HUES48 (cell line): ENCODE results near the gene D2HGDH.
A peak's percentile ranks its signal among the peaks of the same experiment; 100 is the strongest.
"Not testable (repeated sequence)": the region's sequence is repeated elsewhere in the genome, so short reads cannot be mapped to it uniquely, and the experiment has no call there.

Experiments
- H3K27ac ChIP-seq: one replicate; pipeline ENCODE4 v1.7.0; 2013; ENCODE audit warnings: low read depth, low read length, inconsistent platforms
- H3K27me3 ChIP-seq: 2 replicates; pipeline ENCODE4 v1.6.1; 2013; ENCODE audit warnings: mild to moderate bottlenecking, low read length; ENCODE audit not compliant: control insufficient read depth, insufficient read depth
- H3K36me3 ChIP-seq: 2 replicates; pipeline ENCODE4 v1.6.1; 2013; ENCODE audit warnings: low read length; ENCODE audit not compliant: control insufficient read depth, insufficient read depth
- H3K4me1 ChIP-seq: 2 replicates; pipeline ENCODE4 v1.6.1; 2013; ENCODE audit warnings: mild to moderate bottlenecking, low read length; ENCODE audit not compliant: control insufficient read depth, insufficient read depth
- H3K4me3 ChIP-seq: 2 replicates; pipeline ENCODE4 v1.5.1; 2013; ENCODE audit warnings: mild to moderate bottlenecking, low read depth, low read length
- H3K9ac ChIP-seq: 2 replicates; pipeline ENCODE4 v1.6.1; 2013; ENCODE audit warnings: mild to moderate bottlenecking, low read depth, low read length, moderate library complexity
- H3K9me3 ChIP-seq: 2 replicates; pipeline ENCODE4 v1.6.1; 2013; ENCODE audit warnings: low read length; ENCODE audit not compliant: control insufficient read depth, insufficient read depth

D2HGDH gene

DNA sequence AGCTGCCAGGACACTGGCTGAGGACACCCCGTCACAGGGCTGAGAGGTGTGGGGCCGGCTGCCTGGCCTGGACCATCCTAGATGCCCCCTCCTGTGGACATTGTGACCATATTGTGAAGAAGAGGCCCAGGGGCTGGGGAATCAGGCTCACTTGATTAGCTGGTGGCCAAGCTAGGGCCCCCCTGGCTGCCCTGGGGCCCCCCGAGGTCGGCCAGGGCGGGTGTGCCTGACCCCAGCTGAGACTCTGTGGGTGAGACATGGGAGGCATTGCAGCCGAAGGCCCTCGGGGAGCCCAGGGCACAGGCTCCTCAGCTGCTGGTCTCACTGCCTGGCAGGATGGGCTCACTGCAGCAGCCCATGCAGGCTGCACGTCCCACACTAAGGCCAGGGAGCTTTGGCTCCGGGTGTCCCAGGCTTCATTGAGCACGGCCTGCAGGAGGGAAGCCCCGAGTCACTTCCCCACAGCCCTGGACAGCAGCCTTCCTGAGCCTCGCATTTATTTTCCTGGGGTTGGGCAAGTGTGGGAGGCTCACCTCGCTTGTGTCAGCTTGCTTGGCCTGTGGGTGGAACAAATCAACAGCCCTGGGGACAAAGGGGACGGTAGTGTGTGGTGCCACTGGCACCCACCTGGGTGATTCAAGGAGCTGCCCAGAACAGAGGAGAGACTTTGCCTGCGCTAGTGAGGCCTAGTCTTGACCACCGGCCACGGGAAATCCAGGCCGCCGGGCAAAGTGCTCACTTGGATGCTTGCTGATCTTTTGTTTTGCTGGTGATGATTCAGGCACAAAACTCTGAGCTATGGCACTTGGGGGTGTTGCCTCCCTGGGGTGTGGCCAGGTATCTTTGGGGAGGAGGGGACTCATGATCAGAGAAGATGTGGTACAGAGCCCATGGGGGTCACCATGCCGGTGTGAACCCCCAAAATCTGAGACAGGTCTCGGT lies 43.5 kb downstream of the D2HGDH start:
- H3K36me3 ChIP-seq = no peaks in the 10 kb centered on the region
- no peaks in the 10 kb centered on the region for H3K27me3 ChIP-seq
- H3K27ac ChIP-seq = peak overlapping the region; percentile 14
- no peak overlapping the region for H3K9ac ChIP-seq
- no peak overlapping the region for H3K4me3 ChIP-seq
- H3K4me1 ChIP-seq = peaks cover 12% of the 10 kb centered on the region; the same call in 1 of the 2 replicates
- H3K9me3 ChIP-seq = peaks cover 24% of the 10 kb centered on the region

DNA sequence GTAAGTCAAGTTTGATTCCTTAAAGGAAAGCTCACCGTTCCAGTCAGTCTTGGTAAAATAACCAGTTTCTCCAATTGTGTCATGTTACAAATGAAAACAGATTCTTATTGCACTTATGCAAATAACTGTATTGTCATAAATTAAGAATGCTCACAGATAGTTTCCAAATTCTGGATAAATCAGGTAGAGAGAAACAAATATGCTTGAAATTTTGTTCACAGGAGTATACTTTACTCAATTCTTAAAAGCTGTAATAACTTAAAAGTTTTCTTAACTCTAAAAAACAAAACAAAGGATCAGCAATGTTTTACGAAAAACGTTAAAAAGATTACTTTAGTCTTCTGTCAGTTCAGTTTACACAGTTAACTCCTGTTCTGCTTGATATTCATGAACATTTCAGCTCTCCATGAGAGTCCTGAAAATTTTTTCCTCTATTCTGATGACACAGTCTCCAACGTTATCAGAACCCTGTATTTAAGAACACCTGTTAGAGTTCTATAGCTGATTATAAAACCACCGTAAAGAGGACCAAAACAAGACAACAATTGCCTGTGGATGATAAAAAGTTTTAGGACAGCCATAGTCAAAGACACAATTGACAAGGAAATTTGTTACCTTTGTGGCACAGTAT lies 46.6 kb downstream of the D2HGDH start:
- no peaks in the 10 kb centered on the region for H3K27me3 ChIP-seq
- H3K4me3 ChIP-seq = no peak overlapping the region
- no peak overlapping the region for H3K9ac ChIP-seq
- no peak overlapping the region for H3K27ac ChIP-seq
- no peaks in the 10 kb centered on the region for H3K36me3 ChIP-seq
- H3K4me1 ChIP-seq = peaks cover 12% of the 10 kb centered on the region; the same call in 1 of the 2 replicates
- H3K9me3 ChIP-seq = peaks cover 31% of the 10 kb centered on the region

DNA sequence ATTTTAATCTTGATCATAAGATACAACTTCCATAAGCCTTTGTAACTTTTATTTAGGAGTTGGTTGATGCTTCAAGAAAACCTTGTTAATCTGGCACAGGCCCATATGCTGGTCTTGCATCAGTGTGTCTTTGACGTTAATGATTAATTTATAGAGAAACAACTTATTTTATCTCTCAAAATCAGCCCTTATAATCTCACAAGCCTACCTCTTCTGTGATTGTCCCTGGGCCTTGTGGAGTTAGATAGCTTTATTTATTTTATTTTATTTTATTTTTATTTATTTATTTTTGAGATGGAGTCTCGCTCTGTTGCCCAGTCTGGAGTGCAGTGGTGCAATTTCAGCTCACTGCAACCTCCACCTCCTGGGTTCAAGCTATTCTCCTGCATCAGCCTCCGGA lies 47.6 kb downstream of the D2HGDH start:
- Histone ChIP-seq H3K9me3 (peaks cover 31% of the 10 kb centered on the region), H3K4me1 (peaks cover 11% of the 10 kb centered on the region; the same call in 1 of the 2 replicates)
- not testable (repeated sequence) for H3K9ac ChIP-seq, H3K27ac ChIP-seq, H3K36me3 ChIP-seq, H3K4me3 ChIP-seq, H3K27me3 ChIP-seq

DNA sequence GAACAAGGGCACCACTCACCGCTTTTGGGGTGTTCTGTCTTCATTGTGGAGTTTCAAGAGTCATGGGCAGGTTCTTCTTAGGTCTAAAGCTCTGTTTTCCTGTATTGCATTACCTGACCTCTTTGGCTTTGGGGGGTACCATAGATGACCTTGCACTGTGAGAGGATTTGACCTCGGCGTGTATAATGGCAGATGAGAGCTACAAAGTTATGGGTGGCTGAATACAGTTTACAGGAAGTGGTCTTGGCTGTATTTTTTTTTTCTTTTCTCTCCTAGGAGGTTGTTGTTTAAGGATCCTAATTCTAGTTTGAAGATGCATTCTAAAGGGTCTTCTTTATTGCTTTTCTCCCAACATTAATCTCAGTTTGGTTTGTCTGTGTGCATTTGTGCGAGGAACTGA lies 53.7 kb downstream of the D2HGDH start:
- no peaks in the 10 kb centered on the region for H3K36me3 ChIP-seq
- H3K4me3 ChIP-seq = no peak overlapping the region
- peaks cover 1% of the 10 kb centered on the region; the same call in 1 of the 2 replicates for H3K4me1 ChIP-seq
- no peaks in the 10 kb centered on the region for H3K27me3 ChIP-seq
- peaks cover 5% of the 10 kb centered on the region; the same call in 1 of the 2 replicates for H3K9me3 ChIP-seq
- H3K27ac ChIP-seq = no peak overlapping the region
- no peak overlapping the region for H3K9ac ChIP-seq

DNA sequence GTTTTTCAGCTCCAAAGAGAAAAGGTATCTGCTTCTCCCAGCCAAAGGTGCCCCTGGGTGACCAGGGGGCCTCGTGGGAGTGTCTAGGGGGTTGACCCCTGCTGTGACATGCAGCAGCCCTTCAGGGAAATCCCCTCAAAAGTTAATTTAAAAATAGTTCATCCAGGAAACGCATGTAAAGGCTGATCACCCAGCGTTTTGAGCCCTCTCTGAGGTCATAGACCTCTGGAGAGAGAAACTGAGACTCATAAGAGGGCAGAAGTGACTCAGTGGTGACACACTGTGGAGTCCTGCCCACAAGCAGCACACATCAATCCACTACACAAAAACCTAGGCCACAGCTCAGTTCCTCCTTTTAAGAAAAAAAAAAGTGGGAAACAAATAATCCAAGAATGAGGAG lies 54.1 kb downstream of the D2HGDH start:
- peaks cover 3% of the 10 kb centered on the region; the same call in 1 of the 2 replicates for H3K9me3 ChIP-seq
- H3K4me3 ChIP-seq = no peak overlapping the region
- H3K27me3 ChIP-seq = no peaks in the 10 kb centered on the region
- peaks cover 4% of the 10 kb centered on the region; the same call in 1 of the 2 replicates for H3K4me1 ChIP-seq
- no peaks in the 10 kb centered on the region for H3K36me3 ChIP-seq
- H3K27ac ChIP-seq = no peak overlapping the region
- no peak overlapping the region for H3K9ac ChIP-seq

DNA sequence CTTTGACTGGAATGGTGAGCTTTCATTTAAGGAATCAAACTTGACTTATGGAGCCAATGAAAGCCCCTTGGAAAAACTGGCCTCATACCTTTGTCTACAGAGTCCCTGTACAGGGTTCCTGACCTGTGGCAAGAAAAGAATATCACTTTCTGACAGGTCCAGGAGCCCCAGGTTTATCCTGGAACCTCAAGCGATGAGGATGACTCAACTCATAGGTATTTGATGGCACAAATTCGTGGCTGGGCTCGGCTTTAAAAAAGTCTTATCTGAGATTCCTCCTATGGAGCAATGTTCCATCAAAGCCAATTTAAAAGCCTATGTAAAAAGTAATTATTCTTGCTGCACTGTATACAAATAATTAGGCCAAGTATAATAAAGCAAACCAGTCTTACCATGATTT lies 57.0 kb downstream of the D2HGDH start:
- H3K27me3 ChIP-seq, H3K4me3 ChIP-seq, H3K36me3 ChIP-seq, H3K9me3 ChIP-seq, H3K9ac ChIP-seq, H3K4me1 ChIP-seq, H3K27ac ChIP-seq: not testable (repeated sequence)

DNA sequence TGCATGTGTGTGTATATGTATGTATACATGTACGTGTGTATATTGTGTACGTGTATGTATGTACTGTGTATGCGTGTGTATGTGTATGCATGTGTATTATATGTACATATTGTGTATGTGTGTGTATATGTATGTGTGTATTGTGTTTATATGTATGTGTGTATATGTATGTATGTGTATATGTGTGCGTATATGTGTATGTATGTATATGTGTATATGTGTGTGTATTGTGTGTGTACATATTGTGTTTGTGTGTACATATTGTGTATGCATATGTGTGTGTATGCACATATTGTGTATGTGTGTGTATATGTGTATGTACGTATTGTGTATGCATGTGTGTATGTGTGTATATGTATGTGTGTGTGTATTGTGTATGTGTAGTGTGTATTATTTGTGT lies 59.0 kb downstream of the D2HGDH start:
- no peak overlapping the region for H3K4me3 ChIP-seq
- H3K27me3 ChIP-seq = no peaks in the 10 kb centered on the region
- no peak overlapping the region for H3K27ac ChIP-seq
- peaks cover 4% of the 10 kb centered on the region; the same call in 1 of the 2 replicates for H3K4me1 ChIP-seq
- H3K9me3 ChIP-seq = no peaks in the 10 kb centered on the region; the same call in 1 of the 2 replicates
- no peak overlapping the region for H3K9ac ChIP-seq
- H3K36me3 ChIP-seq = no peaks in the 10 kb centered on the region

DNA sequence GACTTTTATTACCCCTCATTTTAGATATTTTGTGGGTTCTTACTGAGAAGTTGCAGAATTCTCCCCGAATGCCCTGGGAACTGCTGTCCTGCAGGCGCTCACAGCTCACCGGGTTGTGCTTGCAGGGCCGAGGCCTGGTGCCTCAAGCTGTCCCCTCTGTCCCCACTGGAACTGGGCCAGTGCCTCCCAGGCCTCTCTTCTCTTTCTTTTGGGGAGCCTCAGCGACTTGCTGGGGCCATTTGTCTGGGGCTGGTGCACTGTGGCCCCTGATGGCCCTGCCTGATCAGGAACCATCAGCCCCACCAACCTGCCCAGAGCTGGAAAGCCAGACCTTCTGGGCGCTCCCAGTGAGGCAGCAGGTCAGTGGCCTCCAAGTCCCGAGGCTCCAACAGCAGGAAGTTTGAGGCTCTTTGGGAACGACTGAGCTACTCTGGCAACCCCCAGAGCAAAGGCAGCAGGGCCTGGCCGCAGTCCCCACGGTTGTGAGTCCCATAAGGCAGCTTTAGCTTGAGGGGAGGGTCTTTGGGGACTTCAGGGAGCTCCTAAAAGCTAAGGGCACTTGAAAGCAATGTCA lies 59.9 kb downstream of the D2HGDH start:
- Histone ChIP-seq H3K36me3 (no peaks in the 10 kb centered on the region), H3K9ac (no peak overlapping the region), H3K4me1 (peaks cover 4% of the 10 kb centered on the region; the same call in 1 of the 2 replicates), H3K4me3 (no peak overlapping the region), H3K9me3 (no peaks in the 10 kb centered on the region; the same call in 1 of the 2 replicates), H3K27me3 (no peaks in the 10 kb centered on the region), H3K27ac (no peak overlapping the region)

DNA sequence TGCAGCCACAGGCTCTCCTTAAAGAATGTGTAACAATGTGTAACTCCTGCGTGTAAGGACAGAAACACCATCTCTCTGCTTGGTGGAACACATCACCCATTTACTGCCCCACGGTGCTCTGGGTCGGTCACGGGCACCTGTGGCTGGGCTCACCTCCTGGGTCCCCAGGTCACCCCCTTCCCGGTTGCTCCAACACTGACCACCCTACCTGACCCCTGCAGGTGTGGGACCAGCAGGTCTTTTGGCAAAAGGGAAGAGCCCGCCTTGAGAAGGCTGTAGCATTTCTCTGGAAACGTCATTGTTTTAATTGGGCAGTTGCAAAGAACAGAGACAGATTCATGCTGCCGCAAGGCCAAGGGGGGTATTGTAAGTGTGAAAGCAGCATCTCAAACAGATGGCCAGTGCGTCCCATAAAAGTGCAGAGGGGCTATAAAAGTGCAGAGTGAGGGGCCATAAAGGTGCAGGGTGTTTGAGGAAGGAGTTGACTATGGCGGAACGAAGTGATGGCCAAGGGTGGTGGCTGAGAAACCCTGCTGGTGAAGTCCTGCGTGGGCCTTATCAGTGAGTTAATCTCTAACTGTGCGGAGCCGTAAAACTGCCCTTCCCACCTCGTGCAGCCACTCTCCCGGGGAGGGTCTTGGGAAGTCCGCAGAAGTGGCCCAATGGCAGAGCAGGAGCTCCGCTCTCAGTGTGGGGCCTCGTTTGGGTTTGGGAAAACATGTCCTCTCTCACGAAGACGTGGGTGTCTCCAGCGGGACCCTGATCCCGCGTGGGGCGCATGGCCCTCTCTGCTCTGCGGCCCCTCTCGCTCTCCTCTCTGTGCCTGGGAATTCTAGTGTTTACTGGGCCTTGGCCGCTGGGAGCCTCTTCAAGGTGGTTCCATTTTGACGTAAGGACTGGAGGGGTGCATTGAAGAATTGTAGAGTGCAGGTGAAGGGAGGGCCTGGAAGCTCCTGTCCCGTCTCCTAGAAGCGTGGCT lies 60.9 kb downstream of the D2HGDH start:
- Histone ChIP-seq H3K36me3 (no peaks in the 10 kb centered on the region), H3K9me3 (no peaks in the 10 kb centered on the region; the same call in 1 of the 2 replicates), H3K27ac (no peak overlapping the region), H3K27me3 (no peaks in the 10 kb centered on the region), H3K4me1 (peaks cover 4% of the 10 kb centered on the region; the same call in 1 of the 2 replicates), H3K4me3 (no peak overlapping the region), H3K9ac (no peak overlapping the region)

DNA sequence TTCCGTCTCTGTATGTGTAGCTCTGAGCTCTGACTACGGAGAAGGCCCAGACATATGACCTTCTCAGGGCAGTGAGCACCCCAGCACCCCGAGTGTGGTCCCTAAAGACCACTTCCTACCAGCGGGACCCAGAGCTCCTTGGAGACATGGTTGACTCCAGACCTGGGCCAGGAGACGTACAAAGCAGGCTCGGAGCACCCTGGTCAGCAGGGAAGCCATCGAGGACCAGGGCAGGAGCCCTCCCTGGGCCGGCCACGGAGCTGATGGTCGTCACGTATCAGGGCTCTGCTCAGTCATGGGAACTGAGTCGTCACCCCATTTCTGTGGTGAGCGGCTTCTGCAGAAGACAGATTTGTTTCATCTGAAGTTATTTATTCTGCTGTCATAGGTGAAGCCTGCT lies 61.8 kb downstream of the D2HGDH start:
- H3K4me3 ChIP-seq = no peak overlapping the region
- H3K27ac ChIP-seq = no peak overlapping the region
- H3K9me3 ChIP-seq = no peaks in the 10 kb centered on the region; the same call in 1 of the 2 replicates
- no peaks in the 10 kb centered on the region for H3K27me3 ChIP-seq
- peaks cover 4% of the 10 kb centered on the region; the same call in 1 of the 2 replicates for H3K4me1 ChIP-seq
- H3K9ac ChIP-seq = no peak overlapping the region
- H3K36me3 ChIP-seq = no peaks in the 10 kb centered on the region
